HG02840 (cell line): ENCODE results near the gene ANG.
"Not testable (repeated sequence)": the region's sequence is repeated elsewhere in the genome, so short reads cannot be mapped to it uniquely, and the experiment has no call there.

Experiments used
- ATAC-seq: cut with Tn5 transposase; IDR thresholded peaks from one replicate; pipeline ENCODE4 v1.9.1; 2021; ENCODE audit warnings: mild to moderate bottlenecking, moderate library complexity, moderate number of reproducible peaks; ENCODE audit not compliant: unreplicated experiment, low FRiP score

ANG gene

GRCh38 chr14:20688167-20688839 is at the start of gene ANG:
Gene ANG (plus strand): TSS chr14:20688764. CDS start chr14:20693565, 4,801 bp downstream.
- ATAC-seq = no peak

- ATAC-seq = no peak
Observed at GRCh38 chr14:20641591-20641990, 47.0 kb upstream of the ANG start, which contains the start of gene OR6S1. Gene OR6S1 (minus strand): TSS chr14:20641691. CDS start chr14:20641691, 0 bp downstream.

- ATAC-seq = no peak
Observed at GRCh38 chr14:20642182-20642581, 46.4 kb upstream of the ANG start.

GRCh38 chr14:20642755-20643154 is 45.8 kb upstream of the ANG start:
- ATAC-seq = not testable (repeated sequence)

- no peak for ATAC-seq
Observed at GRCh38 chr14:20644520-20644919, 44.0 kb upstream of the ANG start.

GRCh38 chr14:20645481-20645880 is 43.1 kb upstream of the ANG start:
- ATAC-seq = no peak

- no peak for ATAC-seq
Observed at GRCh38 chr14:20652996-20653975, 35.3 kb upstream of the ANG start.

GRCh38 chr14:20655851-20656250 is 32.7 kb upstream of the ANG start:
- ATAC-seq = no peak

- ATAC-seq = no peak
Observed at GRCh38 chr14:20656274-20656673, 32.3 kb upstream of the ANG start.

- no peak for ATAC-seq
Observed at GRCh38 chr14:20657216-20658211, 31.1 kb upstream of the ANG start.

- ATAC-seq = no peak
Observed at GRCh38 chr14:20658246-20658645, 30.3 kb upstream of the ANG start.

GRCh38 chr14:20659336-20659735 is 29.2 kb upstream of the ANG start:
- no peak for ATAC-seq

- no peak for ATAC-seq
Observed at GRCh38 chr14:20659813-20660395, 28.7 kb upstream of the ANG start.

- no peak for ATAC-seq
Observed at GRCh38 chr14:20661197-20661596, 27.4 kb upstream of the ANG start.

GRCh38 chr14:20662968-20663732 is 25.4 kb upstream of the ANG start:
- peak; percentile 51 for ATAC-seq

- ATAC-seq = not testable (repeated sequence)
Observed at GRCh38 chr14:20666400-20666961, 22.1 kb upstream of the ANG start.

GRCh38 chr14:20667957-20668356 is 20.6 kb upstream of the ANG start:
- peak; percentile 66 for ATAC-seq

GRCh38 chr14:20668969-20669368 is 19.6 kb upstream of the ANG start:
- ATAC-seq = no peak
